Mucosa of rectum (tissue), 2 donors: ENCODE results near the gene ULK4.

Experiments
- H3K27ac ChIP-seq, 2 donors: one replicate each; pipeline ENCODE4 v1.7.0; 2013; ENCODE audit warnings: inconsistent platforms in 2 of 2, low read depth in 2 of 2, low read length in 2 of 2
- H3K27me3 ChIP-seq, 2 donors: one replicate each; pipeline ENCODE4 v1.7.0; 2013; ENCODE audit warnings: low read length in 2 of 2; ENCODE audit not compliant: control insufficient read depth in 2 of 2, insufficient read depth in 2 of 2
- H3K36me3 ChIP-seq, 2 donors: one replicate each; pipeline ENCODE4 v1.7.0; 2013; ENCODE audit warnings: low read length in 2 of 2; ENCODE audit not compliant: control insufficient read depth in 2 of 2, insufficient read depth in 2 of 2
- H3K4me1 ChIP-seq, 2 donors: one replicate each; pipeline ENCODE4 v1.7.0; 2013; ENCODE audit warnings: low read length in 2 of 2, mild to moderate bottlenecking in 1 of 2; ENCODE audit not compliant: control insufficient read depth in 2 of 2, insufficient read depth in 2 of 2
- H3K4me3 ChIP-seq, 2 donors: one replicate each; pipeline ENCODE4 v1.7.0; 2013; ENCODE audit warnings: low read length in 2 of 2
- H3K9ac ChIP-seq, 2 donors: one replicate each; pipeline ENCODE4 v1.7.0; 2013; ENCODE audit warnings: low read length in 2 of 2, low read depth in 1 of 2, mild to moderate bottlenecking in 1 of 2
- H3K9me3 ChIP-seq, 2 donors: one replicate each; pipeline ENCODE4 v1.7.0; 2013; ENCODE audit warnings: low read length in 2 of 2; ENCODE audit not compliant: control insufficient read depth in 2 of 2
- donor health status: healthy.
- donor health status: Normal muscosa, but diverticular disease.

Gene ULK4

GRCh38 chr3:41236228-41236627 is 725.7 kb downstream of the ULK4 start:
- Histone ChIP-seq H3K36me3 (peaks cover 82 to 89% of the 10 kb centered on the region in 2 donors), H3K27ac (no peak overlapping the region), H3K9me3 (no peaks in the 10 kb centered on the region), H3K4me1 (no peaks in the 10 kb centered on the region), H3K27me3 (no peaks in the 10 kb centered on the region), H3K9ac (no peak overlapping the region), H3K4me3 (no peak overlapping the region)

DNA sequence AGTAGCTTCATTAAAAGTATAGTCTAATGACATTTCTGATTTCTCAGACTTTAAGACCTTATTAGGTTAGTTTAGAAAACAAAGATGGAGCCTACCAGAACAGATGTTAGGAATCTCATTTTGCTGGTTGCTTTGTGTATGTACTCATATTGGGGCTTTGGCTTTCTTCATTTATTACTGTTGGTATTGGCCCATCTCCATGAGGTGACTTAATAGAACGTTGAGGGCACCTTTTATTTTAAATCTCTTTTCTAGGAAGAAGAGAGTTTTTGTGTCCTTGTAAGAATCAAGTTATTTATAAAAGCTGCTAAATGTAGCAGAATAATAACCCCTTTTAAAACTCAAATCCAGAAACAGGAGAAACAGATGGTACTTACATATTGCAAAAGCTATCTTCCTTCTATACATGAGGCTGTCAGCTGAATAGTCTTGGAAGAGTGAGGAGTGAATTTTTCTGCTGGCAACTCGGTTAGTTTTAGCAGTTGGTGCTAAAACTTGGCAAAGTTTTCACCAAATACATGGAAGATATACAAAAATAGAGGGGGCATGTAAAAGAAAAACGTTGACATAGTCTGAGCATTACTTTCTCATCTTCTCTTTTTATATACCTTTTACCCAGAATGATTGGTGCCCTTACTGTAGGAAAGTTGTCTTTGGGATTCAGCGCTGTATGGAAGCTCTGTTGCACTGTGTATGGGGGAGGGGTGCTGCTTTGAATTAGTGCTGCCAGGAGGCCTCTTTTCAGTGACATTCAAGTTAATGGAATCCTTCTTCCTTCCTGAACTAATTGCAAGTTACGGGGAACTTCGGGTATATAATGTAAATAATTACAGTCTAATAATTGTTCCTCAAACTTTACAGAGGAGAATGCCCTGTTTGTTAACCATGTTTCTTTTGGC is 726.8 kb downstream of the ULK4 start:
- H3K9me3 ChIP-seq = no peaks in the 10 kb centered on the region
- no peak overlapping the region for H3K27ac ChIP-seq
- H3K9ac ChIP-seq = no peak overlapping the region
- H3K27me3 ChIP-seq = no peaks in the 10 kb centered on the region
- H3K4me3 ChIP-seq = no peak overlapping the region
- H3K36me3 ChIP-seq = peaks cover 82 to 84% of the 10 kb centered on the region in 2 donors
- H3K4me1 ChIP-seq = no peaks in the 10 kb centered on the region

- no peaks in the 10 kb centered on the region for H3K9me3 ChIP-seq
- H3K27ac ChIP-seq = no peak overlapping the region
- peaks cover 38 to 50% of the 10 kb centered on the region in 2 donors for H3K36me3 ChIP-seq
- peaks cover 10 to 22% of the 10 kb centered on the region in 2 donors for H3K4me1 ChIP-seq
- H3K9ac ChIP-seq = no peak overlapping the region
- no peak overlapping the region for H3K4me3 ChIP-seq
- no peaks in the 10 kb centered on the region for H3K27me3 ChIP-seq
Observed at GRCh38 chr3:41224120-41224806, 737.6 kb downstream of the ULK4 start.

DNA sequence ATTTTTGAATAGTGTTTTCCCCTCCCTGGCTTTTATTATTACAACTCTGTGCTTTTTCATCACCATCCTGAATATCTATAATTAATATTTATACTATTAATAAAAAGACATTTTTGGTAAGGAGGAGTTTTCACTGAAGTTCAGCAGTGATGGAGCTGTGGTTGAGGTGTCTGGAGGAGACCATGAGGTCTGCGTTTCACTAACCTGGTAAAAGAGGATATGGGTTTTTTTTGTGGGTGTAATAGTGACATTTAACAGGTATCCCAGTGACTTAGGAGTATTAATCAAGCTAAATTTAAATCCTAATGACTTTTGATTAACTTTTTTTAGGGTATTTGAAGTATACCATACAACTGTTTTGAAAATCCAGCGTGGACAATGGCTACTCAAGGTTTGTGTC is 738.2 kb downstream of the ULK4 start:
- no peak overlapping the region for H3K9ac ChIP-seq
- peaks cover 10 to 22% of the 10 kb centered on the region in 2 donors for H3K4me1 ChIP-seq

DNA sequence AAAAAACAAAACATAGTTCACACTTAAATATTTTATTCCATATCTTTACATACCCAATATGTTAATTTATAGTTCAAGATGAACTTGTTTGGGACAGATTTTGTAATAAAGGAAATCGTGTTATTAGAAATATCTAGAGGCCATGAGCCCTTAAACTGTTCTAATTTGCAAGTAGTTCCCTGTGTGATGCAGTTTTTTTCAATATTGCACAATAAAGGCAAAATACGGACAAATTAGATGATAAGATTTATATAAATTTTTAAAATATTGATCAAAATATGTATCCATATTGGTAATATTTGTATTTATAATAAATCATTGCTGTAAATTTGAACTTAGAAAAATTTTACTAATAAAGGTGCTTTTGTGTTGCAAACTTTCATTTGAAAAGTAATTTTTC is 738.8 kb downstream of the ULK4 start:
- Histone ChIP-seq H3K27me3 (no peaks in the 10 kb centered on the region), H3K27ac (no peak overlapping the region), H3K36me3 (peaks cover 35 to 43% of the 10 kb centered on the region in 2 donors), H3K4me1 (peaks cover 10 to 22% of the 10 kb centered on the region in 2 donors), H3K4me3 (no peak overlapping the region), H3K9ac (no peak overlapping the region), H3K9me3 (no peaks in the 10 kb centered on the region)

More for the DNA sequence above, 738.2 kb downstream of the ULK4 start:
- H3K4me3 ChIP-seq = no peak overlapping the region
- no peaks in the 10 kb centered on the region for H3K9me3 ChIP-seq
- H3K27ac ChIP-seq = no peak overlapping the region
- H3K36me3 ChIP-seq = peaks cover 38 to 47% of the 10 kb centered on the region in 2 donors
- H3K27me3 ChIP-seq = no peaks in the 10 kb centered on the region

GRCh38 chr3:41222501-41222900 is 739.4 kb downstream of the ULK4 start:
- Histone ChIP-seq H3K27ac (no peak overlapping the region), H3K9ac (no peak overlapping the region), H3K4me3 (peak overlapping the region in 1 of 2 donors; percentile 43), H3K9me3 (no peaks in the 10 kb centered on the region), H3K36me3 (peaks cover 32 to 37% of the 10 kb centered on the region in 2 donors), H3K27me3 (no peaks in the 10 kb centered on the region), H3K4me1 (peaks cover 10 to 22% of the 10 kb centered on the region in 2 donors)

- no peak overlapping the region for H3K9ac ChIP-seq
- peak overlapping the region; percentile 11 to 23 for H3K27ac ChIP-seq
- H3K9me3 ChIP-seq = no peaks in the 10 kb centered on the region
- H3K27me3 ChIP-seq = no peaks in the 10 kb centered on the region
- H3K4me1 ChIP-seq = peaks cover 10 to 22% of the 10 kb centered on the region in 2 donors
- H3K4me3 ChIP-seq = peak overlapping the region in 1 of 2 donors; percentile 43
- peaks cover 27 to 32% of the 10 kb centered on the region in 2 donors for H3K36me3 ChIP-seq
Observed at GRCh38 chr3:41222012-41222411, 739.9 kb downstream of the ULK4 start.

DNA sequence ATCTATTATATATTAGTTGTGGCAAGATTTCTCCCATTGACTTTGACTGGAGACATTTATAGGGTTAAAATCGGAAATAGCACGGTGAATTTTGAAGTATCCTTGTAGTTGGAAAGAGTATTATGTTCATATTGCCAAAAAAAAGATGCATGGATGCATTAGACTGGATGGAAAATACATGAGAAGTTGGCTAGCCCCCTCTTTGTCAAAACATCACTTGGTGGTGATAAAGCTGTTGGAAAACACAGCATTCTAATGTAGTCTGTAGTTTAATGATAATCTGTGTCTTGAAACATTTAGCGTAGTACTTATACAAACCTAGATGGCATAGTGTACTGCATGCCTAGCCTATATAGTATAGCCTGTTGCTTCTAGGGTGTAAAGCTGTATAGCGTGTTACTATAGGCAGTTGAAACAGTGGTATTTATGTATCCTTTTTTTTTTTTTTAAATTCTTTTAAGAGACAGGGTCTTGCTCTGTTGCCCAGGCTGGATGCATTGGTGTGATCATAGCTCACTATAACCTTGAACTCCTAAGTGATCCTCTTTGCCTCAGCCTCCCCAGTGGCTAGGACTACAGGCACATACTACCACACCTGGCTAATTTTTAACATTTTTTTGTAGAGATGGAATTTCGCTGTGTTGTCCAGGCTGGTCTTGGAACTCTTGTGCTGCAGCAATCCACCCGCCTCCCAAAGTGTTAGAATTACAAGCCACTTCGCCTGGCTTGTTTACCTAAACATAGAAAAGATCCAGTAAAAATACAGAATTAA is 740.8 kb downstream of the ULK4 start:
- H3K36me3 ChIP-seq = peaks cover 18 to 23% of the 10 kb centered on the region in 2 donors
- H3K4me1 ChIP-seq = peaks cover 13 to 25% of the 10 kb centered on the region in 2 donors
- no peak overlapping the region for H3K27ac ChIP-seq
- H3K27me3 ChIP-seq = no peaks in the 10 kb centered on the region
- H3K9me3 ChIP-seq = no peaks in the 10 kb centered on the region
- no peak overlapping the region for H3K9ac ChIP-seq
- H3K4me3 ChIP-seq = no peak overlapping the region

DNA sequence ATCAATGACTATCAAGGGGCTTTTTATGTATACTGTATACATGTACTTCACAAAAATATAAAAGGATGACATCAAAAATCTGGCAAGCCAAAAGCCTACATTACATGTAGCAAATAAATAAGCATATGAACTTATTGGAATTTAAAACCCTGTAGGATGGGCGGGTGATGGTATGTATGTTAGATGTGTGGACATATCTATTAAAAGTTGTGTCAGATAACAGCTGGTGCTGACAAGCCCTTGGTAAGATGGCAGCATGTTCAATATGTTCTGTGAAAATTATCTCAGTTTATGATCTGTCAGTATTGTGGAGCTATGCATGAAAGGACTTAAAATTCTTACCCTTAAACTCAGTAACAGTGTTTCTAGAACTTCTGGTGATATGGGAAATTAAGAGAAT is 742.5 kb downstream of the ULK4 start:
- peaks cover 13 to 25% of the 10 kb centered on the region in 2 donors for H3K4me1 ChIP-seq
- H3K36me3 ChIP-seq = peaks cover 1 to 6% of the 10 kb centered on the region in 2 donors
- H3K9ac ChIP-seq = no peak overlapping the region
- H3K27me3 ChIP-seq = no peaks in the 10 kb centered on the region
- H3K4me3 ChIP-seq = no peak overlapping the region
- H3K27ac ChIP-seq = no peak overlapping the region
- H3K9me3 ChIP-seq = no peaks in the 10 kb centered on the region
